Measurements from ENCODE around the gene PDE2A.

The PDE2A gene

DNA sequence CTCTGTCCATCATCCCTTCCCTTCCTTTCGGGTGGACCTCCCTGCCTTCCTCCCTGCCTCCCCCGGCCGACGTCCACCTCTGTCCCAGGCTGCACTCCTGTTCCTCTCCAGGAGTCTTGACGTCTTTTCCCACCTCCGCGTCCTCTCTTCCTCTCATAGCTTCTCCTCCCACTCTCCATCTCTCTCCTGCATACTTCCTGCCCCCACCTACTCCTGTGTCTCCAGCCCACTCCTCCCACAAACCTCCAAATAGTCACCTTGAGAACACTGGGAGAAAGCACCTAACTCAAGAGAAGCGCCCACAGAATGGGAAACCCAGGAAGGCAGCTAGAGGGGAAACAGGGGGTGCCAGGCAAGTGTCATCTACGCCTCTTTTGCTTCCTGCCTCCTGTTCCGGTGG, 60.8 kb downstream of the PDE2A start:
- DNase-seq (ENCODE audit: low spot score): no peak

DNA sequence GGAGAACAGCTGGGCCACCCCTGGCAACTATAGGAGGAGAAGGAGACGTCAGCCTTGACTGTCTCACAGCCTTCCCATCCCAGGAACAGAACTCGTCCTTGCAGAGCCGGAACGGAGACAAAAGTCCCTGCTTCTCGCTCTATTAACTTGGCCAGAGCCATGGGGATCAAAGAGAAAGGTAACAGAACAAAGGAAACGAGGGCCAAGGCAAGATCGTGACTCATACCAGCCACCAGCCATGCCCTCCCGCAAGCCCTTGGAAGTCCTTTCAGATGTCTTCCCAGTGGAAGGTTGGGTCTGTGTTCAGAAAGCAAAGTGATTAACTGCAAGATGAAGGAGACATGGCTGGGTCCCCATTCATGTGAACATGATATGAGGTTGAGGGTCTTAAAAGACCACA, 64.7 kb downstream of the PDE2A start:
- DNase-seq (ENCODE audit: low spot score): no peak

DNA sequence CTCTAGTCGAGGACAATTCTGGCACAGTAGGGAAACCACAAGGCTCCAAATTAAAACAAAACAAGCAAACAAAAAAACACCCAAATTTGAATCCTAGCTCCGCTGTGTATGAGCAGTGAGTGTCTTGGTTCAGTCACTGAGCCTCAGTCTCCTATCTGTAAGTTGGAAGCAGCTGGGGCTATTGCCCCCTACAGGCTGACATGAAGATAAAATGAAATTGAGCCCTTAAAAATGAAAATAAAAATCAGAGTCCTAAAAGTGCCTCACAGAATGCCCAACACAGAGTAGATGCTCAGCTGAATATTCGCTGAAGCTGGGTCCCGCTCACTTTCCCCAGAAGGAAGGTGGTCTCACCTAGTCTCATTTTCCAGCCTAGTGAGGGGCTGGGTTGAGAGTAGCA, 65.2 kb downstream of the PDE2A start:
- DNase-seq (ENCODE audit: low spot score): peak; percentile 8

DNA sequence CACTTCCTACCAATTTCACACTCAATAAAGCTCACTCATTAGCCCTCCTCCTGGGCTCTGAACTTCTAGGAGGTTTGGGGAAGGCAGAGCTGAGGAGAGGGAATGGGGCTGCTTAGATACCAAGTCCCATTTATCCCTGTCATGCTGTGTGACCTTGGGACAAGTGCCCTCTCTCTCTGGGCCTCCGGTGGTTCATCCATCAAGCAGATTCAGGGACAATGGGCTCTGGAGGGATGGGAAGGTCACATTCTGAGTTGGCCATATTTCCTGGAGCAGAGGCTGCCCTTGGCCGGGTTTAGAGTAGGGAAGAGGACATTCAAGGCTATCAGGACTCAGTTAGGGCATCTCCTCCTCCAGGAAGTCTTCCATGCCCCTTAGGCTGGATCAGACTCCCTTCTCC, 66.7 kb downstream of the PDE2A start:
- no peak for DNase-seq (ENCODE audit: low spot score)

DNA sequence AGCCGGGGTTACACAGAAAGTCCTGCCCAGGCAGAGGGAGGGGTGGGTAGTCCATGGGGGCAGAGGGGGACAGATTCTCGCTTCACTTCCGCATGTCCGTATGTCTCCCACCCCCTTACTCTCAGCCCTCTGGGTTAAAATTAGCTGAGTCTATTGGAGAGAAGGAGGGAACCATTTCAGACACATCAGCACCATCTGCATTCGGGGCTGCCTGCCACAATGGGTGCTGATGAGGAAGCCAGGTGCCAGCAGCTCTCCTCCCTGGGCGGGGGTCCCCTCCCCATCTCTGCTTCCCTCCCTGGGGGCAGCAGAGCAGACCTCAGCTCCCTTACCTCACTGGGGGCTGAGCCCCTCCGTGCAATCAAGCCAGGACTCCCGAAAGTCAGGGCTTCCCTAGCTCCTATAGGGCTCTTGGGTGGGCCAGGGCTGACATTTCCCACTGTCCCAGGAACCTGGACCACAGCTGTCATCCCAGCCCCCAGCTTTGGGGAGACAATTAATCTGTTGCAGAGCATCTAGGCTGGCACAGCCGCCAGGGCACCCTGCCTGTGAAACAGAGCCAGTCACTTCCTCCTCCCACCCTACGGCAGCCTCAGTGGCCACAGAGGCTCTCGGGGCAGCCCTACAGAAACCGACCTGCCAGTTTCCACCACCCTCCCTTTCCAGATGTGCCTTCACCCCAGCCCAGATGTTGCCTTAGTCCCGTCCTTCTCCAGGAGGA, 67.3 kb downstream of the PDE2A start:
- no peak for DNase-seq (ENCODE audit: low spot score)

DNA sequence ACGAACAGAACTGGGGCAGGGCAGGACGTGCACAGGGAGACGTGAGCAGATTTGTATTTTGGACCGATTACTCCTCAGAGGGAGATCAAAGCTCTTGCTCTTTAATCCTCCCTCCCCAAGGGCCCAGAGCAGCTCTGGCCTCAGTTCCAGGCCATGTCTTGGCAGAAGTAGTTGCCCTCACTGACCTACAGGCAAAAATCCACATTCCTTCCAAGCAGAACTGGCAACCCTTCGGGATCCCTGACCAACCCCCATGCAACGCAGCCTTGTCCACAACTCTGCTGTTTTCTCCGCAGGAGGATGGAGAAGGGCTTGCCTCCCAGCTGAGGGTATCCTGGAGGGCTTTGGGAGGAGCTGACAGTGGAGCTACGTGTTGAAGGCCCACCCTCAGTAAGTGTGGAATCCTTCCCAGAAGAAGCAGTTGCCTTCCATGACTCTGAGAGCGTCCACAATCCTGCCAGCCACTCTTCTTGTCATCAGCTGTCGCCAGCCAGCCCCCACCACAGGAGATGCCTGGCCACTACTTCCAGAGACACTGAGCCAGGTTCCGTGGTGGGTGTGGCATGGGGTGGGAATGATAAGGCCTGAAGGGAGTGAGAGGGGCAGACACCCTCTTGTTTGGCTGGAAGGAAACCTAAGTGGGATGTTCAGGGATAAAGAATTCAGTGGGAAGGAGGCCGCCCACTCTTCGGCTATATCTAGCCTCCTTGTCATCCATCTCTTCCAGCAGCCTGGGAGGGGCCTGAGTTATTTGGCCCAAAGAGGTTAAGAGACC, 68.1 kb downstream of the PDE2A start:
- DNase-seq (ENCODE audit: low spot score): no peak

DNA sequence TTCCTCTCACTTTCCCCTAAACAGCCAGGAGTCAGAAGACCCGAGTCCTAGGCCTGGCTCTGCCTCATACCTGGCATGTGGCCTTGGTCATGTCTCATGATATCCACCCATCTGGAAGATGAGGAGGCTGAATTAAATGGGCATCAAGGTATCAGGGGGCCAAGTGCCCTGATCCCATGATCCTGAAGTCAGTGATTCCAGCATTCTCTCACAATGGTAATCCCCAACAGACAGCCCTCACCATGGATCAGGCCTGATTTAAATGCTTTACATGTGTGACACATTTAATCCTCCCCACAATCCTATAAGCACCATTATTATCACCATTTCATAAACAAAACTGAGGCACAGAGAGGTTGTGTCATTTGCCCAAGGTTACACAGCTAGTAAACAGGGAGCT, 70.0 kb downstream of the PDE2A start:
- no peak for DNase-seq (ENCODE audit: low spot score)

DNA sequence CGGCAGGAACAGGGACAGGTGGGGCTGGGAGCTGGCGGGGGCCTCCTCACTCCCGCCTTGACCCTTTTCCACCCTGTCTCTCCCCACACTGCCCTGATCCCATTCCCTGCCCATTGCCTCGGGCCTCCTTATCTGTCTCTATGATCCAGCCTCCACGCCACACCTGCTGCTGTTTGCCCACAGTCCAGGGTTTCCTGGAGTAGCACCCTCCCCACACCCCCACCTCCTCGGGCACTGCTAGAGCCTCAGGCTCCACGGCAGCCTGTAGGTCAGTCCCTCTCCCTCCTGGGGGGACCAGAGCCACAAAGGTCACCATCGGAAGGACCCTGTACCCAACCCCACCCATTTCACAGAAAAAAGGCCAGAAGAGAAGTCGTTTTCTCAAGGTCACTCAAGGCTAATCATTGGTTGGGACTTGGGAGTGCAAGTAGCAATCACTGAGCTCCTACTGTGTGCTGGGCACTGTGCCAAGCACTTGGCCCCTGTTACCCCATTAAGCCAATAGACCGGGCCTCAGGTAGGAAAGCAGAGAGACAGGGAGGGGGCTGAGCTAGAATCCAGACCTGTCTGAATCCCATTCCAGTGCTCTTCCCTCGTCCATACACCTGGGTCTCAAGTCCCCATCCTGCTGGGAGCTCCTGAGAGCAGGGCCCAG, 71.8 kb downstream of the PDE2A start:
- DNase-seq (ENCODE audit: low spot score): no peak

DNA sequence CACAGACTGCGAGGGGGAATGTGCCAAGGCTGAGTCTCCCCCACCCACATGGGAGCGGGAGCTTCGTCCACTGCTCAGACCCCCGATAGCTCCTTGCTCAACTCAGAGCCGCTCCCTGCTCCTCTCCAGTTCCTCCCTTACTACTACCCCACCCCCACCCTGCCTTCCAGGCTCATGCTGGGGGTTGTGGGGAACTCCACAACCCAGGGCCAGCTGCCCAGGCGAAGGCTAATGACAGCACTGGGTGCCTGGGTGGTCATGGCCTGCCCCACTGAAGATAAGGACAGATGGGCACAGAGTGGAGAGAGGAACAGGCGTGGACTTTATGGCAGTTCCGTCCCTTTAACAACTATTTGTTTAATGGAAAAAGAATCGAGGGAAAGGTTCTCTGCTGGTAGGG, 73.7 kb downstream of the PDE2A start:
- DNase-seq (ENCODE audit: low spot score): no peak

DNA sequence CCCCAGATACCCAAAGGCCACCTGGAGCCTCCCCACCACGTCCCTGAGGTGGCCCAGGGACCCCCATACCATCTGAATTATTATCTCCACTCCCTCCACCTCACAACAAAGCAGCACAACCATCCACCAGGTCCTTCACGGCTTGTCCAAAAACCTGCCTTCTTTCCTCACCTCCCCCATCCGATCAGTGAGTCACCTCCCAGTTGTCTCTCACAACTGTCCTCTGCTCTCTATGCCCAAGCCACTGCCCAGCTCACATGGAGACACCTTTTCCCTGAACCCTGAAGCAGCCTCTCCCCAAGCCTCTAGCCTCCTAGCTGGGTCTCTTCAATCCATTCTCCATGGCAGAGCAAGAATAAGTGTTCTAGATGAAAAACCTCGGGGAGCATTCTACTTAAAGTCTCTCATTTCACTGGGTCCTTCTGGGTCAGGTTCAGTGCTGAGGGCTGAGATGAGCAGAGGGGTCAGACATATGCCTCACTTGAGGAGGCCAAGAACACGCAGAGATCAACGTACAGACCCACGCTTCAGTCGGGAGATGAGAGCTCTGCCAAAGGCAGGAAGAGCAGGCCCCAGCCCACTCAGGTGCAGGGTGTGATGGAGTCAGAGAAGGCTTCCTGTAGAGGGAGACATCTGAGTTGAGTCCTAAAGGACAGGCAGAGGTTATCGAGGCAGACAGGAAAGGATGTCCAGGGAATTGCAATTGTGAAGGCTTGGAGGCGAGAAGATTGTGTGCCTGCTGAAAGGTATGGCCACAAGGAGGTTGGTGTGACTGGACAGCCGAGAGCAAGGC, 74.7 kb downstream of the PDE2A start:
- no peak for DNase-seq (ENCODE audit: low spot score)

DNA sequence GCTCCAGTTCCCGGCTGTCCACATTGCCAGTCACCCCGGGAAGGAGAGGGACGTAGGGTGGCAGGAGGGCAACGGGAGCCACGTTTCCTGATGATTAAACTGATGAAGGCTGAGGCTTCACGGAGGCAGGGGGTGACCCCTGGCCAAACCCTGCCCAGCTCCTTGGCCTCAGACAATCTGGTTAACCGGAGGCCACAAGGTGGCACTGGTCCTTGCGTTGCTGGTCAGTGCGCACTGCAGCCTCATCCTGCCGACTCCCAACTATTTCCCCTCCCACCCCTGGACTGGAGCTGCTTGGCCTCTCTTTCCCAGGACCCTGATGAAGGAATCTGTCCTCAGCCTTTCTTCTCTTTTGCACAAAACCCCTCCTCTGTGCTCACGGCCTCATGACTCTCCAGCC, 75.3 kb downstream of the PDE2A start:
- no peak for DNase-seq (ENCODE audit: low spot score)

DNA sequence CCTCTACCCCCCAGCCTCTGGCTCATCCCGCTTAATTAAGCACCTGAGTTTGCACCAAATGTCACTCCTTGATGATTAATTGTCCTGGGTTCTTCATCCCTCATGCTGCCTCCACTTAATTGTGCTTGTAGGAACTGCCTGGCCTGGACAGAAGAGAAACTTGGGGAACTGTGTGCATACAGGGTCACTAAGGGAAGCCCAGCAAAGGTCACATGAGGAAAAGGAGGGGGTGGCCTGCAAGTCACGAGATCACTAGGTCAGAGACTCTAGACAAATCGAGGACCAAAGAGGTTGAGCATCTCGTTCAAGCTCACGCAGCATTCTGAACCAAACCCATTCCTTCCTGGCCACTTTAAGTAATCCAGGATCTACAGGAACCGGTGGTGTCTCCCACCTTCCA, 75.8 kb downstream of the PDE2A start:
- DNase-seq (ENCODE audit: low spot score): no peak

DNA sequence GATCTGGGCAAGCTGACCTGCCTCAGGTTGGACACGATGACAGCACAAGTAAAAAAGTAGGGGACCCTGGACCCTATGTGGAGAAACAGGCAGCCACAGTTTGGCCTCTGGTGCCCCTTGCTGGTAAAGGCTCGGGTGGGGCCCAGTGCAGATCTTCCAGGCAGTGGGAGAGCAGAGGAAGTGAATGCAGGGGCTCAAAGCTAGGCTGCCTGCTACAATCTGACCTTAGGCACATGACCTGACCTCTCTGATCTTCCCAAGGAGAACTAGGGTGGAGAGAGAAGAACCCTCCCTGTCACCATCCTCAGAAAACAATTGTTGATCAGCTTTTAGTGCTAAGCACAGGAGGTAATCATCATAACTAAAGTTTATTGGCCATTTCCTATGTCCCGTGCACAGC, 76.5 kb downstream of the PDE2A start:
- no peak for DNase-seq (ENCODE audit: low spot score)

DNA sequence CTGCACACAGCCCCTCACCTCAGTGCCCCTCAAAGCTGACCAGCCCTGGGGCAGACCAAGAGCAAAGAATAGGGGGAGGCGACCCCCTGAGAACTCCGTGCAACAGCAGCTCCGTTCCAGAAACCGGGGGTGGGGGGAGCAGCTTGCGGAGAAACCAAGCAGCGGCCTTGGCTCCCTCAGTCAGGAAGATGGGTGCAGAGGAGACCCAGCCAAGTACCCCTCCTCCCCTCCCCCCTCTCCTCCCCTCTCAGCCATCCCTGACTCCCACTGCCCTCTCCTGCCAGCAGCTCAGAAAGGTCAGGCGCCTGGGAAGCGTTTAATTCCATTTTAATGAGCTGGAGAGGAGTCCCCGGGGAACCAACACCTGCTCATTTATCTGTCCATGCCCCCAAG, 78.9 kb downstream of the PDE2A start:
- DNase-seq (ENCODE audit: low spot score): no peak

DNA sequence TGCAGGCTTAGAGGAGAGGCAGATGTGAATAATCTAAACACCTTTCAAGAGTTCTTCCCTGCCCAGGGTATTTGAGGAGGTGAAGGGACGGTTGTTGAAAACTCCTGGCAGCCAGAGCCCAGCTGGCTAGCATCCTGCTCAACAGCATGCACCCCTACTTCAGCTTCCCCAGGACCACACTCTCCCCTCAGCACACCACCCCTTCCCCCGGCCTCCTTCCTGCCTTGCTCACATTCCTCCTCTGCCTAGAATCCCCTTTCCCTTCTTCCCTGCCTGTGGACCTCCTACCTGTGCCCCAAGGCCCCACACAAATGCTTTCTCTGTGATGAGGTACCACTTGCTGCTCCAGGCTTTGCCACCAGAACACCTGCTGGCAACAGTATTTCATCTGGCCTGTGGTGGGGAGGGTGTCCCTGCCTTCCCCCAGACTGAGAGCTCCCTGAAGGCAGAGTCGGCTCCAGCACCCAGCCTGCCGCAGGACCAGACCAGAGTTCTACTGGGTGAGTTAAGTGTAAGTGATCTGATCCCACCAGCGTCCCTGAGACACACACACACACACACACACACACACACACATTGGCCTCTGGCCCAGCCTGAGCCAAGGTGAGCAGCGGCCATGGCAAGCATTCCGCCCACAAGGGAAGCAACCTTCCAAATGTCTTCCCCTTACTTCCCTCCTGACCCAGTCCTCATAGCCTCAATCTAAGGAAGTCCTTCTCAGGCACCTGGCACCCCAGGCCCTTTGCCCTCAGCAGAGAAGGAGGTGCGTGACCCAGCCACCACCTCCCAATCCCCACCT, 79.5 kb downstream of the PDE2A start:
- no peak for DNase-seq (ENCODE audit: low spot score)

DNA sequence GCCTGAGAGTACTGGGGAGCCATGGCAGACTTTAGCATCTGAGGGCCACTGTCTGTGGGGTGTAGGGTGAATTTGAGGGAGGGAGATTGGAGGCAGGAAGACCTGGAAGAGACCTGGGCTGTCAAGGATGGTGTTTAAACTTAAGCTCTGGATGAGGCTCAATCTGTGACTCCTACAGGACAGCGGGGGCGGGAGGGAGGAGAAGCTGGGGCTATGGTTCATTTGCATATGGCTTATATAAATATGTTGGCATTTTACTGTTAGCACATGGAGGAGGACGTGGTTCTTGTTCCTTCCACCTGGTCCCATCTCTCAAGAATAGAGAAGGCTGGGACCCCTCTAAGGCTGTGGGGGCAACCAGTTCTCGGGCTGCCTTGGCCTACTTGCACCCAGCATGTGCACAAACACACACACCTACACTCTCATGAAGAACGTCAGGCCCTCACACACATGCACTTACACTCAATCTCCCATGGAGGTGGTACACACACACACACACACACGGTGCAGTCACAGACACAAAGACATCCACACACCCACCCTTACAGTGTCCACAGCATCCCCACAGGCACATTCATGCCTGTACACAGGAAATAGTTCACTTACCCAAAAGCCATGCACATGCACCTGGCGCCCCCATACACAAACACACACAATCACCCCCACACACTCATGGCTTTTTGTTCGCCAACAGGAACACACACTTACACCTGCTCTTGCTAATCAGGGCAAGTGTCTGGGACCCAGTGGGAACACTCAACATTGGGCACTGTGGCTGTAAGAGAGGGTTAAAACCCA, 81.3 kb downstream of the PDE2A start:
- no peak for DNase-seq (ENCODE audit: low spot score)

DNA sequence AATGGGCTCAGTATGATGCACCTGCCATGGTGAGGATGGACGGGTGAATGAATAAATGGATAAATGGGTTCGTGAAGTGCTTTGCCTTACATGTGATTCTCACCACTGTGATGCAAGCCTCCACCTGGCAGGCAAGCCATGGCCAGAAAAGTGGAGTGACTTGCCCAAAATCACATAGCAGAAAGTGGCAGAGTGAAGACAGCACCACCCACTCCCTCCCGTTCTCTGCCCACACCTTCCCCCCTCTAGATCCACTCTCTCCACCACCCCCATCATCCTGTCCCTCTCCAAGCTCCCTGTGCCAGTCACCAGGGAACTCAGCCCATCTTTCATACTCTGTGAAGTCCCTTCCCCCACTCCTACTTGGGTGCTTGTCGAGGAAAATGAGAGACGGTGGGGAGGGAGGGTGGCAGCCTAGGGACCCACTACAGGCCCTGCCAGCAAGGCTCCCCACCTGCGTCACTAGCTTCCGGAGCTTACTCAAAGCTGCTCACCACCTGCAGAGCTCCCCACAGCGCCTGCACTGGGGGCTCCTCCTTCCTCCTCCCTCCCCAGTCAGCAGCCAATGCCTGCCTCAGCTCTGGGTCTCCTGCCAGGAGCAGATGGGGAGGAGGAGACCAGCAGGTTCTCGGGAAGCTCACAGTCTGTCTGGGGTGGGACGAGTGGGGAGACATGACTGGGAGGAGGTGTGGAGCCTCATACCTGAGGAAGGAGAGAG, 82.3 kb downstream of the PDE2A start:
- peak; percentile 11 for DNase-seq (ENCODE audit: low spot score)

DNA sequence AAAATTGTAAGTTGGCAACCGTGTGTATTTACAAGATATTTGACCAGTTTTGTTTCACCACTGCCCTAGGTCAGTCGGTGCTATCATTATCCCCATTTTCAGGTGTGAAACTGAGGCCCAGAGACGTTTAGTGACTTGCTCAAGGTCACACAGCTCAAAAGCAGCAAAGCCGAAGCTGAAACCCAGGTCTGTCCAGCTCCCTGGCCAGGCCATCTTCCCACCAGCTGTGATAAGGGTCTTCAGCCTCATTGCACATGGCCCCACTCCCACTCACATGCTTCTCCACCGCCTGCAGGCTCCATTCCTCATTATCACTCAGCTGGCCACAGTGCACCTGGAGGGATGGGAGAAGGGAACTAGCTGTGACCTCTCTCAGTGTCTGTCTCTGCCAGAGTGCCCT, 83.2 kb downstream of the PDE2A start:
- DNase-seq (ENCODE audit: low spot score): no peak

DNA sequence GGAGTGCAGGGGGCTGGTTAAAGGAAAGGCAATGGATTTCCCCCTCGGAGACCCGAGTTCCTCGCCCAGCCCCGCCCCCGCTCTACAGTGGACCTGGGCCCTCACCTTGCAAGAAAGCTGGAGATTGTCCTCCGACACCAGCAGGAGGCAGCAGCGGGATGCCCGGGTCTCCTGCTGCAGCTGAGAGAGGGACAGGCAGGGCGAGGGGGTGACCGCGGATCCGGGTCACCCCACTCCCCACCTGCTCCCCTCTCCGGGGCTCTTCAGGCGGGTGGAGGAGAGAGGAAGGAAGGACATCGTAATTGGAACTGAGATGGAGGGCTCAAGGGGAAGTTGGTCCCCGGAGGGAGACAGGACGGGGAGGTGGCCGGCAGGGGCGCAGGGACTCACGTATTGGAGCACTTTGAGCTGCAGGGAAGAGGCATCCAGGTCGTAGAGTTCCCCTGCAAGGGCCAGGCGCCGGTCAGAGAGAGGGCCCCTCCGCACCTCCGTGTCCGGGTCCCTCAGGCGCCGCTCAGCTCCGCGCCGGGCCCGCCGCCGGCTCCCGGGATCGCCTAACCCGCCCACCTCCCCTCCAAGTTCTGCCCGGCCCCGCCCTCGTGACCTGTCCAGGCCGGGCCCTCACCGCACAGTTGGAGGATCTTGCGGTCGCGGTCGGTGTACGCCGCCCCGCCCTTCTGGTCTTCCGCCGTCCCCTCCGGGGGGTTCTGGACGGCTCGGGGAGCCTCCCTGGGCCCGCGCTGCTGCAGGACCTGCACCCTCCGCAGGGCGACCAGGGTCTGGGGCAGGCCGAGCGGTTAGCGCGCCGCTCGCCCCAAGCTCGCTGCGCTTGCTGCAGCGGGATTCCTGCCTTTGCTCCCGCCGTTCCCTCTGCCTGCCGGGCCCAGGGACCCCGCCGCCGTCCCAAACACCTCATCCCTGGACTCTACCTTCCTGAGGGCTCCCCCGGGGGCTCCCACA, 84.1 kb downstream of the PDE2A start:
- peak; percentile 26 for DNase-seq (ENCODE audit: low spot score)
